GM21786 (cell line): ENCODE results near the gene NINJ2.

Source experiments
- ATAC-seq: cut with Tn5 transposase; IDR thresholded peaks from one replicate; pipeline ENCODE4 v1.9.1; 2021; ENCODE audit not compliant: unreplicated experiment

Gene NINJ2

GRCh38 chr12:617304-617915, 45.8 kb downstream of the NINJ2 start:
- ATAC-seq, result no peak

GRCh38 chr12:615620-616019, 47.6 kb downstream of the NINJ2 start:
- no peak for ATAC-seq

- ATAC-seq, result no peak
These were observed 48.8 kb downstream of the NINJ2 start for GRCh38 chr12:614411-614970.

GRCh38 chr12:613996-614395, 49.2 kb downstream of the NINJ2 start:
- no peak for ATAC-seq

- no peak for ATAC-seq
These were observed 50.4 kb downstream of the NINJ2 start for GRCh38 chr12:612886-613285.

- ATAC-seq, result no peak
These were observed 51.0 kb downstream of the NINJ2 start for GRCh38 chr12:612293-612692.

- no peak for ATAC-seq
These were observed 51.5 kb downstream of the NINJ2 start for GRCh38 chr12:611721-612120.

- ATAC-seq, result no peak
These were observed 54.3 kb downstream of the NINJ2 start for GRCh38 chr12:608921-609320.

- ATAC-seq, result no peak
These were observed 54.8 kb downstream of the NINJ2 start for GRCh38 chr12:608413-608812.

- no peak for ATAC-seq
These were observed 55.7 kb downstream of the NINJ2 start for GRCh38 chr12:607541-608001.

- ATAC-seq, result no peak
These were observed 58.3 kb downstream of the NINJ2 start for GRCh38 chr12:604956-605355.

- no peak for ATAC-seq
These were observed 60.6 kb downstream of the NINJ2 start for GRCh38 chr12:602700-603068.

GRCh38 chr12:601976-602699, 61.1 kb downstream of the NINJ2 start:
- no peak for ATAC-seq

- no peak for ATAC-seq
These were observed 63.5 kb downstream of the NINJ2 start for GRCh38 chr12:599756-600155.

GRCh38 chr12:597926-598568, 65.2 kb downstream of the NINJ2 start:
- no peak for ATAC-seq

- no peak for ATAC-seq
These were observed 69.6 kb downstream of the NINJ2 start for GRCh38 chr12:593396-594270.

- no peak for ATAC-seq
These were observed 71.2 kb downstream of the NINJ2 start for GRCh38 chr12:592024-592505.

GRCh38 chr12:591167-592023, 71.8 kb downstream of the NINJ2 start:
- no peak for ATAC-seq

GRCh38 chr12:590206-590750, 73.0 kb downstream of the NINJ2 start:
- no peak for ATAC-seq

- no peak for ATAC-seq
These were observed 74.6 kb downstream of the NINJ2 start for GRCh38 chr12:588646-589045.
